ENCODE data around the gene PRKCZ.
"Not testable (repeated sequence)": the region's sequence is repeated elsewhere in the genome, so short reads cannot be mapped to it uniquely, and the experiment has no call there.

Gene PRKCZ

DNA sequence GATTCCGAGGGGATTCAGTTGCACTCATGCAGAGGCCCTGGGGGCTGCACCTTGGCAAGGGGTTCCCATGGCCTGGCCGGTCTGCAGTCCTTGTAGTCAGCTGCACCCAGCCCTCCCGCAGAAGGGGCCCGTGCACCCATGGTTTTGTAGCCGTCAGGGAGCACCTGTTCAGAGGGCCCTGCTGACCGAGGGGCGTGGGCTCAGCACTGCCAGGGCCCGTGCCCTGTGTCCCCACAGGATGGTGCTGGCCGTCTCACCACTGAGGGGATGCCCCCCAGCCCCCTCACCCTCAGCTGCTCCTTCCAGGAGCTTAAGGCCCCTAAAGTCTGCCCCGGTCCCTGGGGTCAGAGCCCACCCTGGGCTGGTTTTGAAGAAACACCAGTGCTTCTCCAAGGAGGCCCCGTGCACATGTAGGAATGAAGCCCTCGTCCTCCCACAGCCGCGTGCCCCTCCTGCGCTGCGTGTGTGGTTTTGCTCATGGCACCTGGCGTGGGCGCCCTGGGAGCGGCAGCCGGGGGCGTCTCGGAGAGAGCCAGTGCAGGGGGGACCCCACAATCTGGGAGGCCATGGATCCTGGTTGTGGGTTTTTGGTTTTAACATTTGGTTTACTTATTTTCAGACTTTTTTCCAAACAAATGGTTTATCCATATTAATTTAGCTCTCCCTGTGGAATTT, 40.1 kb downstream of the PRKCZ start:
- DNase-seq: no peak

DNA sequence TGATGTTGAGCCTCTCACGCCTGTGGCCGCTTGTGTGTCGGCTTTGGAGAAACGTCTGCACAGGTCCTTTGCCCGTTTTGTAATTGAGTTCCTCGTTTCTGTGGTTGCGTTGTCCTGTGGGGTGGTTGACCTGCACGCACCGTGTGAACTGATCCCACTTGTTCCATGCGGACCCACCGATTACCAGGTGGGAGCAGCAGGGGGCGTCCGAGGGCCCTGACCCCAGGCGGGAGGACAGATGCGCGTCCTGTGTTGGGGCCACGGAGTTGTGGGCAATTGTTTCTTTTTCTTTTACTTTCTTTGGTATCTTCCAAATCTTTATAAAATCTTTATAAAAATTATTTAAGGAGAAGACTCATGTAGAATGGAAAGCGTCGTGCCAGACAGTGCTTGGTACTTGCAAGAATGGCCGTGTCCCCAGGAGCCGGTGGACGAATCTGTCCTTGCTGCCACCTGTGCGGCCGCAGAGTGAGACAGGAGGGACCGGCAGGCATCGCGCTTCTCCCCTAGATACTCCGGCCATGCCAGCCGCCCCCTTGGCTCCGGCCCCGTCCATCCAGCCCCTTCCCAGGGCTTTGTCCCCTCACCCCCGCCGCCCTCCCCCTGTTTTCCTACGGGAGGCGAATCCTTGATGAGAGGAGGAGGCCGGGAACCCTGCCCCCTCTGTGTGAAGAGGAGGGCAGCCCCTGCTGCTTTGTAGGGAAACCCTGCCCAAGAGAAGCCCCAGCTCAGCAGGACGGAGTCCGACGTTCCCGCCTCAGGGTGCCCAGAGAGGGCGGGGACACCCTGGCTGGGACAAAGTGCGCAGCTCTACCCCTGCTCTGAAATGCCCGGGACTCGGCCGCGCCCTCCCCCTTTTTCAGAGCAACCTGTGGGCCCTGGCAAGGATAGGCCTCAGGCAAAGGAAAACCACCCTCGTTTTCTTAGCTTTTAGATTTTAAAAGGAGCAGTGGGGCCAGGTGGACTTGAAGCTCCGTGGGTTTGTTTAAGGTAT, 41.7 kb downstream of the PRKCZ start:
- no peak for DNase-seq

DNA sequence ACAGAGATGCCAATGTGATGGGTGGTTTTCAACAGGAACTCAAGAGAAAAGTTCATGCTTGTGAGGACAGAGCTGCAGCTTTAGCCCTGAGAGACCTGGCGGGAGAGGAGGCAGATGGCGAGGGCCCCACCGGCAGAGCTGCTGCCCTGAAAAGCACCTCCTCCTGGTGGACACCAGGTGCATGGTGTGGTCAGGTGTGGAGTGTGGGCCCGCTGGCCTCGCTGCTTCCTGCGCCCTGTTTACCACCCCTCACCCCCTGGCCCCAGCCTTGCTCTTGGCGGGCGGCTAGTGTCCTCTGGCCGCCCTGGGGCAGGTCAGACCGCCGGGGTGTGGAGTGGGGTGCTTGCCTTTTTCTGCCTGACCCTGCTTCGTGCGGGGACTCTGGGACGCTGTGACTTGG, 42.8 kb downstream of the PRKCZ start:
- no peak for DNase-seq

DNA sequence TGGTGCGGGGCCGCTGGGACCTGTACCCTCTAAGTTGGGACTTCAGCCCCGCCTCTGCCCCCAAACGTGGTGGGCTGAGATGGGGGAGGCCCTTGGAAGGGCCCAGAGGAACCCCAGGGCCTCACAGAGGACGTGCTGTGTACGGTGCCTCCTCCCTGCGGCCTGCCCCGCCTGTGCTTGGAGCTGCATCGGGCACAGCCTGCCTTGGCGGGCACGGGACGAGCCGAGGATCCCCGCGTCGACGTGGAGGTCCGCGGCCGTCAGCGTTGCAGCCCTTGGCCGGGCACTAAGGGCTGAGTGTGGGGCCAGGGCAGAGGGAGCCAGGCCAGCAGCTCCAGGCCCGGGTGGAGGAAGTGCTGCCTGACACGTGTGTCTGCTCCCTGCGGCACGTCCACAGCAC, 43.4 kb downstream of the PRKCZ start:
- no peak for DNase-seq

DNA sequence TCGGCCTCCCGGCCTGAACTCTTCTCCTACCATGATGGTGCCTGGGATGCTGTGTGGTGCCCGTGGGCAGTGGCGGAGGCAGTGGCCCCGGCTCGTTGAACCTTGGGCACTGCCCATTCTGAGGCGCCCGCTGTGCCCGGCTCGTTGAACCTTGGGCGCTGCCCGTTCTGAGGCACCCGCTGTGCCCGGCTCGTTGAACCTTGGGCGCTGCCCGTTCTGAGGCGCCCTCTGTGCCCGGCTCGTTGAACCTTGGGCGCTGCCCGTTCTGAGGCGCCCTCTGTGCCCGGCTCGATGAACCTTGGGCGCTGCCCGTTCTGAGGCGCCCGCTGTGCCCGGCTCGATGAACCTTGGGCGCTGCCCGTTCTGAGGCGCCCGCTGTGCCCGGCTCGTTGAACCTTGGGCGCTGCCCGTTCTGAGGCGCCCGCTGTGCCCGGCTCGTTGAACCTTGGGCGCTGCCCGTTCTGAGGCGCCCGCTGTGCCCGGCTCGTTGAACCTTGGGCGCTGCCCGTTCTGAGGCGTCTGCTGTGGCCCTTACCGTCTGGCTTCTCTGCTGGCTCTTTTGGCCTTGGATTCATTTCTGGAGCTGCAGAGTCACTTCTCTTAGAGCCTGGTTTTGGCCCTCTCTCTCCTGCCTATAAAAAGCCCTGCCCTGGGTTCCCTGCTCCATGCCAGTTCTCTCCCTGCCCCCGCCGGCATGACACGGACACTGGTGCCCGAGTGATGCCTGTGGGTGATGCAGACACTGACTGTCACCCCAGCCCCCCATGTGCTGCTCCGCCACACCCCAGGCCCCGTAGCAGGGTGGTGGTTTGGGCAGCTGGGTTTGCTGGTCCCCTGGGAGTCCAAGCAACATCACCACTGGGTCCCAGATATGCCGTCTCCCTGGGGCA, 44.3 kb downstream of the PRKCZ start:
- DNase-seq: not testable (repeated sequence)

DNA sequence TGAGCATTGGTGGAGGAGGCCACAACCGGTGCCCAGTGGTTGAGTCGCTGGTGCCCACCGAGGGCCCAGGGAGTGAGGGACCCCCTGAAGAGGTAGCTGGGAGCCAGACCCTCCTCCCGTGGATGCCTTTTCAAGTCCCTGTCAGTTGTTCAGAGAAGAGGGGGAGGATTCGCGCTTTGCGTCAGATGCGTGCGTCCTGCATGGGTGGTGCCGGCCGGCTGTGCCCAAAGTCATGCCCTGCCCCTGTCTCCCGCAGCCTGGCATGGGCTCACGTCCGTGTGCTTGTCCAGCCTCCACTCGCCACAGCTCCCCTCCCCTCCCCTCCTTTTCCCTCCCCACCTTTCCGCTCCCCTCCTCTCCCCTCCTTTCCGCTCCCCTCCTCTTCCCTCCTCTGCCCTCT, 45.2 kb downstream of the PRKCZ start:
- DNase-seq: no peak

DNA sequence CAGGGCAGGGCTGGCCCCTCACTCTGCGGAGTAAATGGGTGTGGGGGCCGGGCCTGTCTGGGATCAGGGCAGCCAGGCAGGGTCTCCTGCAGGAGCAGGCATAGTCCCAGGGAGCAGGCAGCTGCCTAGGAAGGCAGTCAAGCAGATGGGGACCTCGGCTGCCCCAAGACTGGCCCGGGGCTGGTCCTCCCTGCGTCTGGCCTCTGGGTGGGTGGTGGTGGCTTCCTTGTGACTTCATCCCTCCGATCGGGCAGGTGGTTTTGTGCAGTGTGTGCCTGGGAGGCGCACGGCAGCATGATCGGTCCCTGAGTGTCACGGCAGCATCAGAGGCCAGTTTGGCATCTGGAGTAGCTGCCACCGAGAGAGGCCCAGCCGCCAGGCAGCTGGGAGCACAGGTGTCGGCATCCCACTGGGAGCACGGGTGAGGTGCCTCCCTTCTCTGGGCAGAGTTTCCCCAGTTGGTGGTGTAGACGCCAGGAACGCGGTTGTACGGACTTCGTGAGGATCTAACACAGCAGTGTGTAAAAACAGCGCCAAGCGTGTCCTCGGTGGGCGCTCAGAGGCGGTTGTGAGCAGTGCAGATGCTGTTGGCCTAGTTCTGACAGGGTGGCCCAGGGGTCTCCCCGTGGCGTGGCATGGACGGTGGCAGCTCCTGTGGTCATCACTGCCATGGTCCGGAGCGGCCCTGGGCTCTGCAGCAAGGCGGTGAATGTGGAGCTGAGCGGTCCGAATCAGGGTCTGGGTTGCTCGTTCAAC, 45.9 kb downstream of the PRKCZ start:
- DNase-seq: no peak

DNA sequence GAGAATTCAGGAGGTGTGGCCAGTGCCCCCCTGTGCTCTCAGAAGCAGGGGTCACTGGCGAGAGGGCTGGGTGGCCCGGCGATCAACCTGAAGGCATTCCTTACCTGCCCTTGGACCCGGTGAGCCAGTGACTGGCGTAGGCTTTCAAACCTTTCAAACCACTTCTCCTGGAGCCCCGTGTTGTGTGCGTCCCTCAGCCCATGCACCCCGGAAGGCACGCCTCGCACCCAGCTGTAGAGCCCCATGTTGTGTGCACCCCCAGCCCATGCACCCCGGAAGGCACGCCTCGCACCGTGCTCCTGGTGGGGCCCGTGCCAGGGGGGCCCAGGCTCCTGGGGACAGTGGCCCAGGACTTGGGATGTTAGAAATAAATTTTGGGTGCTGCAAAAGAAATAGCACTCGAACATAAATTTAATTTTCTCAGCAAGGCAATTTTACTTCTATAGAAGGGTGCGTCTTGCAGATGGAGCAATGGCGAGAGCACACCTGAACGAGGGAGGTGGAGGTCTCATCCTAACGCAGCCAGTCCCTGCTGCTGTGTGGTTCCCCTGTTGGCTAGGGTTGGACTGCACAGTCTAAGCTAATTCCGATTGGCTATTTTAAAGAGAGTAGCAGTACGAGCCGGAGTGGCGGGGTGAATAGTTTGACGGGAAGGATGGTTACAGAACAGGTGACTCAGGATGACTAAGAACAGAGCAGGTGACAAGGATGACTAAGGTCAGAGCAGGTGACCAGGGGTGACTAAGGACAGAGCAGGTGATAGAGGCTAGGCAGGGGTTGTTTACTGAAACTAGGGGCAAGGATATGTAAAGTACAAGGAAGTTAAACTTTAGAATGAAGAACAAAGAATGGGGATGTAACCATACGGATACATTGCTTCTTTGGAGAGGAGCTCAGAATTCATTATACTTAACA, 47.4 kb downstream of the PRKCZ start:
- no peak for DNase-seq

DNA sequence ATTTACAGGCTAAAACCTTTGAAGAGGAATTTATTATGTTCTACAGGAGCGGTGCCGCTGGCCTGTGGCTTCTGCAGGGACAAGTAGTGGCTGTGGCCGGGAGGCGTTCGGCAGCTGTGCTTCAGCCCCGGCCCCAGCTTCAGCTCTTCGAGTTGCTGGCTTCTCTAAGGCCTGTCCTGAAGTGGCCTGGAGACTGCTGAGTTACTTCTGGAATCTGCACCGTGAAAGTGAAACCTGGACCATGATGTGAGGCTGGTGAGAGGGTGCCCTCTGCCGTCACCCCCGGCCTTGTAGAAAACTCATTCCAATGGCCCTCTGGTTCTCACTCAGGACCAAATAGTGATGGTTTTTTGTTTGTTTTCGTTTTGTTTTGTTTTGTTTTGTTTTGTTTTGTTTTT, 48.1 kb downstream of the PRKCZ start:
- no peak for DNase-seq

DNA sequence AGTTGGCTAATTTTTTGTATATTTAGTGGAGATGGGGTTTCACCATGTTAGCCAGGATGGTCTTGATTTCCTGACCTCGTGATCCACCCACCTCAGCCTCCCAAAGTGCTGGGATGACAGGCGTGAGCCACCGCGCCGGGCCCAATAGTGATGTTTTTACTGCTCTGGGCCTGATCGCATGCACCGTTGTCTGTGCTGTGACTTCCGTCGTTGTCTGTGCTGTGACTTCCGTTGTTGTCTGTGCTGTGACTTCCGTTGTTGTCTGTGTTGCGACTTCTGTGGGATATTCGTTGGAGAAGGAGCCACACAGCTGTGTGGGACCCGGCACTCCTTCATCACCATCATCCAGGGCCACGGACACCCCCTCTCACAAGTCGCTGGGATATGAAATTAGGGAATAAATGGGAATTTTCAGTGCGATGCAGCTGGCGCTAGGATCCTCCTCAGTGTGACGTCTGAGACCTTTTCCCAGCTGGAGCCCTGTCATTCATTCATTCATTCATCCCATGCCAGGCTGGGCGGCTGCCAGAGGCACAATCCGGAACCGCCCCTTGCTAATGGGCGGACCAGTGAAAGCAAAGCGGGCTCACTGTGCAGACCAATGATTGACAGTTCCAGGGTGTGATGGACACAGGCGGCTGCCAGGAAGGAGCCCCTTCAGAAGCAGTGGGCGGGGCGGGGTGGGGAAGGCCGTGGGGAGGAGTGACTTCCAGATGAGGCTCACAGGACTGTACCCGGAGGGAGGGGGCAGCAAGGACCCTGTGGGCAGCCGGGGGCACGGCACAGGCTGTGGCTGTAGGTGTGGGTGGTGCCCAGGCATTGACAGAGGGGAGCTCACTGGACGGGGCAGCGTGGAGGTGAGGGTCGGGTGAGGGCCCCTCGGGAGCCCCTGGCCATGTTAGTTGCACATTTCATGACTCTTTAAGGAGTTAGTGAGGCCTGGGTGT, 48.9 kb downstream of the PRKCZ start:
- DNase-seq: no peak

DNA sequence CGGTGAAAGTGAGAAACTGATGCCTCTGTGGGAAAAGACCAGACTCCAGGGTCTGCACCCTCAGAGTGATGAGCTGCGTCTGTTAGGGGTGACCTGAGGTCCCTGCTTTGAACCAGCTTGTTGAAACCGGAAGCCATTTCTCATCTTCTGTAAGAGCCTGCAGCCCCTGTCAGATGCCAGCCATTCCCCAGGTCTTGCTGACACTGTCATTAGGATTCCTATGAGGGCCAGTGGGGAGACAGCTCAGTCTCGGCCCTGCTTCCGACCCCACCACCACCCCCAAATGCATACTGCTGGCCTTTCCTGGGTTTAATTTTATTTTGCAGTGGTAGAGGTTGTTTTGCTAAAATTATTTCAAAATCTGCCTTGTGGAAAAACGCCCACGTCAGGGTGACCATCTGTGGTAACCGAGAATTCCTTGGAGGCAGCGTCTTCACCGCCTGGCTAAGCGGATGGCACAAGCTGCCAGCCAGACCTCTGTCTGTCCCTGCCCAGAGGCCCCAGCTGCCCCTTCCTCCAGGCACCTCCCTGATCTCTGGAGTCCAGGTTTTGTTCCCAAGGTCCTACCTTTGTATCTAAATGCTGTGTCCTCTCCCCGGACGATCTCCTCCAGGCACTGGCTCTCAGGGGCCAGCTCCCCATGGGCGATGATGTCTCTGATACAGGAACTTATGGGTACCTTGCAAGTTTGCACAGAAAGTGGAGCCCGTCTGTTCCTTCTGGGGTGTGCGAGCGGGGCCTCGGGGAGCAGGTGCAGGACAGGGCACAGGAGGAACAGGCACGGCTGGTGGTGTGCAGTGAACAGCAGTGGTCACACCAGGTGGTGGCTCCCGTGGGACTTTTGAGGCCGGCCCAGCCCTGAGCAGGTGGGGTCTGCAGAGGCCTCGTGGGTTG, 49.9 kb downstream of the PRKCZ start:
- no peak for DNase-seq

DNA sequence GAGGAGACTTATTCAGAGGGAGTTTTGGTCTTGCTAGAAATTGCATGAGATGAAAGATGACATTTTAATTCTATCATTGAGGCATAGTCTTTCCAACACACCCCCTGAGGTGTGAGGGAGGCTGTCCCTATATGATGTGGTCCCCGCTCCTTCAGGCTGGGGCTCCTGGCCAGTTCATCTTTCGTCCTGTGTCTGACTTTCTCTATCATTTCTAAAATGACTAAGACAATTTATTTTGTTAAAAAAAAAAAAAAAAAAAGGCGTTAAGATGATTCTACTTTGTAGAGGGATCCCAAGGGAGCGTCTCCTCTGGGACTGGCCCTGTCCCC, 50.5 kb downstream of the PRKCZ start:
- DNase-seq: no peak

DNA sequence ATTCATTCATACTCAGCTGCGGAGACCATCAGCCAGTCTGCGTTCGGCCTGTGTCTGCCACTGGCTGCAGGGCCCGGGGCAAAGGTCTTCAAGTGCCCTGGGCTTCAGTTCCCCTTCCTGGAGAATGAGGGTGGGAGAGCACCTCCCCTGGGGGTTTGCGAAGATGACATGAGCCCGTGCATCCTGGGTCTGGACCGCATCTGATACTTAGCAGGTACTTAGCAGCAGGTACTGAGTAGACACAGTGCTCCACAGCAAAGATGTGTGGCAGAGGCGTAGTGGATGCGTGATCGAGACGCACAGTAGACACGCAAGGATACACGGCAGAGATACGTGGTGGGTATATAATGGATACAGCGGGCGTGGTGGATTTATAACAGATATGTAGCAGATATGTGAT, 51.3 kb downstream of the PRKCZ start:
- DNase-seq: no peak

DNA sequence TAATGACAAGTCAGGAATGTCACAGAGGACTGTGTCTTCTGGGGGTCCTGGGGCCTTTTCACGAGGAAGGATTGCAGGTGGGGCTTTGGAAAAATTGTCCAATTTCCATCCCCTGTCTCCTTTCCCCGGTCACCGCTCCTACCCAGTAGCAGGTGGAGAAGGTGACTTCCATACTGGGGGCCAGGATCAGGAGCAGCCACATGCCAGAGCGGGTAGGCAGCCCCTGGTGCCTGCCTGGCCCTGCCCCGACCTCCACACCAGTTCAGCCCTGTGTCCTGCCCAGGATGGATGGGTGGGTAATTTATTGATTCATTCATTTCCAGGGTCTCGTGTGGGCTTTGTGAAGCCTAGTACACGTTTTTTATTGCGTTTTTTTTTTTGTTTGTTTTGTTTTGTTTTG, 51.7 kb downstream of the PRKCZ start:
- DNase-seq: no peak

DNA sequence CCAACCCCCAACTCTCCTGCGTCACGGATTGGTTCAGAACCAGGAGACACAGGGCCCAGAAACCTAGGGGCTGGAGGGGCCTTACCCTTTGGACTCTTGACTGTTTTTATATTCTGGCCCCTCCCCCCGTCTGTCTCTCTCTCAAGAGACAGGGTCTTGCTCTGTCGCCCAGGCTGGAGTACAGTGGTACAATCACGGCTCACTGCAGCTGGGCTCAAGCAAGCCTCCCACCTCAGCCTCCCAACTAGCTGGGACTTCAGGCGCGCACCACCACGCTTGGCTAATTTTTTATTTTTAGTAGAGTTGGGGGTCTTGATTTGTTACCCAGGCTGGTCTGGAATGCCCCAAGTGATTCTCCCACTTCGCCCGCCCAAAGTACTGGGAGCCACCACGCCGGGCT, 52.5 kb downstream of the PRKCZ start:
- no peak for DNase-seq

DNA sequence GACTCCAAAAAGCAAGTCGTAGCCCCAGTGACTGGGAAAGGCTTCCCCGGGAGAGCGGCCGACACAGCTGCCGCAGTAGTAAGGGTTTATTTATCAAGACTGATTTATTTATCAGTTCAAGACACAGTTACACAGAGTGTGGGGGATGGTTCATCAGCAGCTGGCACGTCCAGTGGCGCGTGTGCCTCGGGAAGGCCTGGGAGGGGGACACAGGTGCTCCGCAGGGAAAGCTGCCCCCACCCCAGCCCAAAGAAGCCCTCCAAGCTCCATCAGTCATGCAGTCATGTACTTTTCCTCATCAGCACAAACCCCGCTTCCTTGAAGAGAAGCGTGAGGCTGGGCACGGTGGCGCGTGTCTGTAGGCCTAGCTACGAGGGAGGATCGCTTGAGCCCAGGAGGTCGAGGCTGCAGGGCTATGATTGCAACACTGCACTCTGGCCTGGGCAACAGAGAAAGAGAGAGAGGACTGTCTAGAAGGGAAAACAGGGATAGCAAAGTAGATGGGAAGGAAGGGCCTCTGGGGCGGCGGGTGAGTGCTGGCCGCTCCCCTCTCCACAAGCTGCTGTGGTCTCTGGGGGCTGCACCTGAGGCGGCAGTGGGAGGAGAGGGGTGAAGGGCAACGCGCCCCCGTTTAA, 53.2 kb downstream of the PRKCZ start:
- no peak for DNase-seq

DNA sequence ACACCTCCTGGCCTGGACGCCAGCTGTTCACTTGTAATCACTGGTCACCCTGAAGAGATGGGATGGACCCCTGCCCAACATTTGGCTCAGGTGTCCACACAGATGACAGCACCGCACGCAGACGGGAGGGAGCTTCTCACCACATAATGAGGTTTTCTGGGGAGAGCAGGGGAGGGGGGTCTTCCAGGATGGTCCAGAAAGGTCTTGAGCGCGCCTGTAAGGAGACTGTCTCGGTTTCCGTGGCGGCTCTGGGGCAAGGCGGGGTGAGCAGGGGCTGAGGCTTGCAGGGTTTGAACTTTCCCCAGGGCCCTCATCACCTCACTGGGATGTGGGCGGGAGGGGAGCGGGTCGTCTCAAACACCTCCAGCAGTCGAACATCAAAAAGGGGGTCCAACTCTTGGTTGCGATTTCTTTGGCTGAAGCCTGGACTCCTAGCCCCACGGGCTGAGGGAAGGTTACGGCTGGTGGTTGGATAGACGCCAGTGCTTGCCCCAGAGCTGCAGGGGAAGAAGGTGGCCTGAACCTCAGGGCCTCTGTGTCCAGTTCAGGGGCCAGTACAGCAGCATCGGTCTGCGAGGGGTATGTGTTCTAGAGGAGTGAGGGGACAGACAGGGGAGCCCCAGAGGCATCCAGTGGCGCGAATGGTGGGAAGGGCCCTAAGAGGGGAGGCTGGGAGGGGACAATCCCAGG, 53.8 kb downstream of the PRKCZ start:
- no peak for DNase-seq

All from DMS 273 treated with DMSO at 0.1 percent for 48 hours (cell line).